ENCODE measurements around the gene FREM1. TPM values are rescaled to one million over a fixed set of nuclear protein-coding genes. Genes with fewer than 3 reads are reported as not detected.

The FREM1 gene
- total and polyA plus RNA-seq, 2 donors: 2.1 to 5.1 TPM

DNA sequence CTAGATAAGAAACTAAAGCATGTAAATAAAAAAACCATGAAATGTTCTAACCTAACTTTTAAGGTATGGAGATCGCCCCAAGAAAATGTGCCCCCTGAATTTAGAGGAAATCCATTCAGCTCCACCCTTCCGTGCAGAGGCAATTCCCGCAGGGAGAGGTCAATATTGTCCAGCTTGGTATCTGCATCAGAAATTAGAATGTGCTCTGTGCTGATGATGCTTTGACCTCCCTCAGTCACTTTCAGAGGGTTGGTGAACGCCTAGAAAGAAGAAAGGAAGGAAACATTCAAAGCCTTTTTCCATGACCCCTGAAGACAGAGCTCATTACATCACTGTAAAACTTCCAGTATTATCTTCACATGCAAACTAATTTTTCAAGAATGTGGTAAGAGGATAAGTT lies 91.0 kb downstream of the FREM1 start:
- no peaks in the 10 kb centered on the region for H3K9me3 ChIP-seq (ENCODE audit: control insufficient read depth in 2 of 2, insufficient read depth in 1 of 2, low read length in 1 of 2)
- no peak overlapping the region for H3K27ac ChIP-seq (ENCODE audit: low read depth in 1 of 2, low read length in 1 of 2)
- 88% methylated on average over 4 of the region's 4 CpGs for WGBS
- H3K4me3 ChIP-seq (ENCODE audit: low read length in 2 of 2): no peak overlapping the region
- H3K36me3 ChIP-seq (ENCODE audit: control insufficient read depth in 2 of 2, insufficient read depth in 2 of 2, low read length in 1 of 2): no peaks in the 10 kb centered on the region
- no peak for DNase-seq (ENCODE audit: low read depth in 6 of 9, low spot score in 9 of 9)
- no peaks in the 10 kb centered on the region for H3K27me3 ChIP-seq (ENCODE audit: control insufficient read depth in 2 of 2, insufficient read depth in 1 of 2, low read length in 1 of 2)
- no peaks in the 10 kb centered on the region for H3K4me1 ChIP-seq (ENCODE audit: control insufficient read depth in 2 of 2, insufficient read depth in 2 of 2, low read length in 2 of 2)

DNA sequence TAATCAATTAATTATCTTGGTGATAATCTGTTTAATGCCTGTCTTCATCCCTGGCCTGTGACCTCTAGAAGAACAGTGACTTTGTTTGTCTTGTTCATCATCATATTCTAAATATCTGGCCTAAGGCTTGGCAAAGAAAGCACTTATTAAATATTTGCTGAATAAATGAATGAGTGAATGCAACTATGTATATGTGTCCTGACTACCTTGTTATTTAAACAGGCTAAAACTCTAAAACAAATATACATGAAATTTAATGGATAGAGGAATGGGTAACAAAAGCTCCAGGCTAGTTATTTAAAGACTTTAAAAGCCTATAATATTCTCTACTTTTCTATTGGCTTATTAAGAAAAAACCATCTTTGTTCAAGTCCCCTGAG lies 96.0 kb downstream of the FREM1 start:
- Histone ChIP-seq H3K9me3 (ENCODE audit: control insufficient read depth in 2 of 2, insufficient read depth in 1 of 2, low read length in 1 of 2) (no peaks in the 10 kb centered on the region), H3K4me1 (ENCODE audit: control insufficient read depth in 2 of 2, insufficient read depth in 2 of 2, low read length in 2 of 2) (no peaks in the 10 kb centered on the region), H3K4me3 (ENCODE audit: low read length in 2 of 2) (no peak overlapping the region), H3K36me3 (ENCODE audit: control insufficient read depth in 2 of 2, insufficient read depth in 2 of 2, low read length in 1 of 2) (no peaks in the 10 kb centered on the region), H3K27me3 (ENCODE audit: control insufficient read depth in 2 of 2, insufficient read depth in 1 of 2, low read length in 1 of 2) (no peaks in the 10 kb centered on the region), H3K27ac (ENCODE audit: low read depth in 1 of 2, low read length in 1 of 2) (no peak overlapping the region)
- DNase-seq (ENCODE audit: low read depth in 6 of 9, low spot score in 9 of 9): no peak

DNA sequence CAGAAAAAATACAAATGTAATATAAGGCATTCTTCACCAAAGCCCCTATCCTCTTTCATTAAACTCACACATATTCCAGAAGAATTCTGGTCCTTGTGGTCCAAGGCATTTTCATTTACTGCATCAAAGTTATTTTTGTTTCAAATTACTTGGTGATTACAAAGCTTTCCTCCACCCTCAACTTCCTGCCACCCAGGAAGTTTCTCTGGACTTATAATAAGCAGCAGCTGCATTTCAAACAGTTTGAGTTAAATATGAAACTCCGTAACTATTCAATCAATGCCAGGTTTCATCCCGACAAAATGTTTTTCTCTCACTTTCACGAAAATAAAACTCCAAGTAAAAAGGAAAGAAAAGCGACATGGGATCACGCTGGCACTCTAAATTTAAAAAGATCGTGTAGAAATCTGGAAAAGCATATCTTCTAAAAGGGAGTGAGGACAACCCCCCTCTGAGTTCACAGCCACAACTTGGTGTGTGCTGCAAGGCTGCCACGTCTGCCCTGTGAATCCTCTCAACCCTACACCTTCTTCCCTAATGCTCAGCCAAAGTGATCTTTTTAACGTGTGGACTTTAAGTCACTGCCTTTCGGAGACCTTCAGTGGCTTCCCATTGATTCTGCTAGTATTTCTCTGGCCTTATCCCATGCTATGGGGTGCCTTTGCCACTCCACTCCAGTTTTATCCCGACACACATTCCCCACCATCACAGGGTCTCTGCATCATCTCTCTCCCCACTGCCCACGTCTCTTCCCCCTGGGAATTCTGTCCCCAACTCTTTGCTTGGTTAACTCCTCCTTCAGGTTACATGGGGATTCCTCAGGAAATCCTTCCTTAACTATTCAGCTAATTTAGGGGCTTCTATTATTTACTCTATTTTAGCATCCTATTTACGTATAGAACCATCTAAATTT lies 96.6 kb downstream of the FREM1 start:
- Histone ChIP-seq H3K36me3 (ENCODE audit: control insufficient read depth in 2 of 2, insufficient read depth in 2 of 2, low read length in 1 of 2) (no peaks in the 10 kb centered on the region), H3K27me3 (ENCODE audit: control insufficient read depth in 2 of 2, insufficient read depth in 1 of 2, low read length in 1 of 2) (no peaks in the 10 kb centered on the region), H3K9me3 (ENCODE audit: control insufficient read depth in 2 of 2, insufficient read depth in 1 of 2, low read length in 1 of 2) (no peaks in the 10 kb centered on the region), H3K27ac (ENCODE audit: low read depth in 1 of 2, low read length in 1 of 2) (no peak overlapping the region), H3K4me1 (ENCODE audit: control insufficient read depth in 2 of 2, insufficient read depth in 2 of 2, low read length in 2 of 2) (no peaks in the 10 kb centered on the region), H3K4me3 (ENCODE audit: low read length in 2 of 2) (no peak overlapping the region)
- no peak for DNase-seq (ENCODE audit: low read depth in 6 of 9, low spot score in 9 of 9)
- WGBS: 94% methylated on average over 12 of the region's 12 CpGs

DNA sequence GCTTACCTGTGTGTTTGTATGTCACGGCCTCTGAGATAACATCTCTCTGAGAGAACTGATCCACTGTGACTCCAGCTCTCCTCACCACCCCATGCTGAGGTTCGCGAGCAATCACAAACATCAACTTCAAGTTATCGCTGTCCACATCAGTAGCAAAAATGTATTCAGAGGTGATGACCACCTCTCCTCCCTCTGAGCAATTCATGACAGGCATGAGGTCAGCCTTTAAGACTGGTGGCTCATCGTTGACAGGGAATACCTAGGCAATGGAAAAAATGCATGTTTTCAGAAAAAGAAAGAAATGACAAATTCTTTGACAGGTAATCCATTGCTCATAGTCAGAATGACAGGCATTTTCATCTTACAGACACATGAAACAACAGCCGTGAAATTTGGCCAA lies 97.4 kb downstream of the FREM1 start:
- Histone ChIP-seq H3K27me3 (ENCODE audit: control insufficient read depth in 2 of 2, insufficient read depth in 1 of 2, low read length in 1 of 2) (no peaks in the 10 kb centered on the region), H3K36me3 (ENCODE audit: control insufficient read depth in 2 of 2, insufficient read depth in 2 of 2, low read length in 1 of 2) (no peaks in the 10 kb centered on the region), H3K4me3 (ENCODE audit: low read length in 2 of 2) (no peak overlapping the region), H3K4me1 (ENCODE audit: control insufficient read depth in 2 of 2, insufficient read depth in 2 of 2, low read length in 2 of 2) (no peaks in the 10 kb centered on the region), H3K27ac (ENCODE audit: low read depth in 1 of 2, low read length in 1 of 2) (no peak overlapping the region), H3K9me3 (ENCODE audit: control insufficient read depth in 2 of 2, insufficient read depth in 1 of 2, low read length in 1 of 2) (no peaks in the 10 kb centered on the region)
- DNase-seq (ENCODE audit: low read depth in 6 of 9, low spot score in 9 of 9): no peak
- 94% methylated on average over 6 of the region's 6 CpGs for WGBS

DNA sequence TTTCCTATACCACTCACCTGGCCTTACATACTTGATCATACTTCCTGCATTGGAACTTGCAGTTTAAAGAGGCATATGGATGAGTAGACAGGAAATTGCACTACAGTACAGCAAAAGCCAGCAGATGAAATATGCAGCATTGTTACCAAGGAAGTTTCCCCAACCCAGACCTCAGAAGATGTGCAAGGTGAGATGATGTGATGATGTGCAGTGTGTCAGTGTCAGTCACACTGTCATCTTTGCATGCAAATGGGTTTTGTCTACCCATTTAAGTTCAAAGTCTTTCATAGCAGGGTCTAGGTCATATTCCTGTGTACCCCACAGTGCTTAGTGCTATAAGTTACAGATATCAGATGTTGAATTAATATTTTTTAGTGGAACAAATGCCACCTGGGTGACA lies 98.4 kb downstream of the FREM1 start:
- H3K4me1 ChIP-seq (ENCODE audit: control insufficient read depth in 2 of 2, insufficient read depth in 2 of 2, low read length in 2 of 2): no peaks in the 10 kb centered on the region
- H3K36me3 ChIP-seq (ENCODE audit: control insufficient read depth in 2 of 2, insufficient read depth in 2 of 2, low read length in 1 of 2): no peaks in the 10 kb centered on the region
- DNase-seq (ENCODE audit: low read depth in 6 of 9, low spot score in 9 of 9): no peak
- no peaks in the 10 kb centered on the region for H3K9me3 ChIP-seq (ENCODE audit: control insufficient read depth in 2 of 2, insufficient read depth in 1 of 2, low read length in 1 of 2)
- no peaks in the 10 kb centered on the region for H3K27me3 ChIP-seq (ENCODE audit: control insufficient read depth in 2 of 2, insufficient read depth in 1 of 2, low read length in 1 of 2)
- no peak overlapping the region for H3K27ac ChIP-seq (ENCODE audit: low read depth in 1 of 2, low read length in 1 of 2)
- H3K4me3 ChIP-seq (ENCODE audit: low read length in 2 of 2): no peak overlapping the region

DNA sequence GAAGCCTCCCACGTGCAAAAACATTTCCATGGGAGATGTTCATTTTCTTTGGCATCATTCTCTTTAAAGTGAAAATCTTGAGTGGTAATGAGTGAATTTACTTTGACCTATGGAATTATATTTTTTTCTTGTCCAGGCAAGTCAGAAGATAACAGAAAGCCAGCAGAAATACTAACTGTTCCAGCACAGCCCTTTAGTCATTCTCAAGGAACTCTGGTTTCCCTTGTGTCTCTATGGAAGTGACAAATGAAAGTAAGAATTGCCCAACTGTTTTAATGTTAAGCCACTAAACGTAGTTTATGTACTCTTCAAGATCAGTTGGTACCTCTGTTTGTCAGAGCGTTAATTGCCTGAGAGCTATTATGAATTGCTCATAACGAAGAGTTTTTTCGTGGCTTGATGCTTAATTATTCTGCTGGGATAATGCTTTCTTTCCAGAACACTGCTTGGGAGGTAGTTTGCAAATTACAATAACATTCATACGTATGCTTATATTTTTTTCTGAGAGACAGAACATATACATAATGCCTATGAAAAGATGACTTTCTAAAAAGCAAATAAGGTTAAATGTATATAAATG lies 103.2 kb downstream of the FREM1 start:
- no peaks in the 10 kb centered on the region for H3K9me3 ChIP-seq (ENCODE audit: control insufficient read depth in 2 of 2, insufficient read depth in 1 of 2, low read length in 1 of 2)
- no peaks in the 10 kb centered on the region for H3K27me3 ChIP-seq (ENCODE audit: control insufficient read depth in 2 of 2, insufficient read depth in 1 of 2, low read length in 1 of 2)
- no peak overlapping the region for H3K4me3 ChIP-seq (ENCODE audit: low read length in 2 of 2)
- no peaks in the 10 kb centered on the region for H3K4me1 ChIP-seq (ENCODE audit: control insufficient read depth in 2 of 2, insufficient read depth in 2 of 2, low read length in 2 of 2)
- H3K36me3 ChIP-seq (ENCODE audit: control insufficient read depth in 2 of 2, insufficient read depth in 2 of 2, low read length in 1 of 2): no peaks in the 10 kb centered on the region
- WGBS: 91% methylated on average over 6 of the region's 6 CpGs
- H3K27ac ChIP-seq (ENCODE audit: low read depth in 1 of 2, low read length in 1 of 2): no peak overlapping the region
- no peak for DNase-seq (ENCODE audit: low read depth in 6 of 9, low spot score in 9 of 9)

DNA sequence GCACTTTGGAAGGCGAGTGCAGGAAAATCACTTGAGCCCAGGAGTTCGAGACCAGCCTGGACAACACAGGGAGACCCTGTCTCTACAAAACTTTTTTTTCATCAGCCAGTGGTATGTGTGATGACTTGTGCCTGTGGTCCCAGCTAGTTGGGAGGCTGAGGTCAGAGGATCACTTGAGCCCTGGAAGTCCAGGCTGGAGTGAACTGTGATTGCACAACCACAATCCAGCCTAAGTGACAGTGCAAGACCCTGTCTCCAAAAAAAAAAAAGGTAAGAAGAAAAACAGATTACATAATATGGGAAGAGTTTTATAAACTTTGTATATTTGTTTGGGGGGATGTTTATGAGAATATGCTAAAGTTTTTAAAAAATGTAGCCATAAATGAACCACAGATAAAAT lies 111.2 kb downstream of the FREM1 start:
- Histone ChIP-seq H3K4me3 (ENCODE audit: low read length in 2 of 2) (no peak overlapping the region), H3K27me3 (ENCODE audit: control insufficient read depth in 2 of 2, insufficient read depth in 1 of 2, low read length in 1 of 2) (no peaks in the 10 kb centered on the region), H3K9me3 (ENCODE audit: control insufficient read depth in 2 of 2, insufficient read depth in 1 of 2, low read length in 1 of 2) (no peaks in the 10 kb centered on the region), H3K4me1 (ENCODE audit: control insufficient read depth in 2 of 2, insufficient read depth in 2 of 2, low read length in 2 of 2) (no peaks in the 10 kb centered on the region), H3K36me3 (ENCODE audit: control insufficient read depth in 2 of 2, insufficient read depth in 2 of 2, low read length in 1 of 2) (no peaks in the 10 kb centered on the region), H3K27ac (ENCODE audit: low read depth in 1 of 2, low read length in 1 of 2) (no peak overlapping the region)
- no peak for DNase-seq (ENCODE audit: low read depth in 6 of 9, low spot score in 9 of 9)
- WGBS: 98% methylated on average over 2 of the region's 2 CpGs

DNA sequence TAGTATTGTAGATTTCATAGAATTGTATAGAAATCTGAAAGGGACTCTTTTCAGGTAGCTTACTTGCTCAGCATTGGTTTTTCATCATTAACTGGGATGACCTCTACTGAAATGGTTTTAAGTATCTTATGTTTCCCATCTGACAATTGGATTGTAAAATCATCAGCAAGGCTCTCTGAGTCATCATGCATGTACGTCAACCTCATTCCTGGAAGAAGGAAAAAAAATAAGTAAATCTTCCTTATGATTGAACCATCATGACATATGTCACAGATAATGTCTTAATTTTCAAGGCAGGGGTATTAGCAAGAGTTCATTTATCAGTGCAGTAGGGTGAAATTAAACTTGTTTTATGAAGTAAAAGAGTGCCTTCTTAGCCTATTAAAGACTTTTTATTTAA lies 112.8 kb downstream of the FREM1 start:
- Histone ChIP-seq H3K27ac (ENCODE audit: low read depth in 1 of 2, low read length in 1 of 2) (no peak overlapping the region), H3K27me3 (ENCODE audit: control insufficient read depth in 2 of 2, insufficient read depth in 1 of 2, low read length in 1 of 2) (no peaks in the 10 kb centered on the region), H3K4me3 (ENCODE audit: low read length in 2 of 2) (no peak overlapping the region), H3K36me3 (ENCODE audit: control insufficient read depth in 2 of 2, insufficient read depth in 2 of 2, low read length in 1 of 2) (no peaks in the 10 kb centered on the region), H3K4me1 (ENCODE audit: control insufficient read depth in 2 of 2, insufficient read depth in 2 of 2, low read length in 2 of 2) (no peaks in the 10 kb centered on the region), H3K9me3 (ENCODE audit: control insufficient read depth in 2 of 2, insufficient read depth in 1 of 2, low read length in 1 of 2) (no peaks in the 10 kb centered on the region)
- DNase-seq (ENCODE audit: low read depth in 6 of 9, low spot score in 9 of 9): no peak
- 78% methylated on average over 1 of the region's 1 CpG for WGBS

DNA sequence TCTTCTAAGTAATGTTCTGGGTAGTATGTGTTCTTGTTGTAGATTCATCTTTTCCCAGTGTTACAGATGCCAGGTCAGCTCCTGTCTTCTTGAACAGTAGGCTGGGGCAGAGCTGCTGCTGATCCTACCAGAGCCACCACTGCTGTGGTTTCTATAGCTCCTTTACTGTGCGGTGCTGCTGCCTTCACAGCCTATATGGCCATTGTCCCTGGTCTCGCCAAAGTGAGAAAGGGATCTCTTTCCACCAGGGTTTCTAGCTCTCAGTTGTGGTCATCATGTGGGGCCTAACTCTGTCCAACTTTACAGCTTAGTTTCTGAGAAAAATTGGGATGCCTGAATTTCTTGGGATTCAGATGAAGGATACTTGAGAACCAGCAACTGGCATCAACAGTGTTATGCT lies 116.8 kb downstream of the FREM1 start:
- Histone ChIP-seq H3K36me3 (ENCODE audit: control insufficient read depth in 2 of 2, insufficient read depth in 2 of 2, low read length in 1 of 2) (no peaks in the 10 kb centered on the region), H3K9me3 (ENCODE audit: control insufficient read depth in 2 of 2, insufficient read depth in 1 of 2, low read length in 1 of 2) (no peaks in the 10 kb centered on the region), H3K27ac (ENCODE audit: low read depth in 1 of 2, low read length in 1 of 2) (no peak overlapping the region), H3K4me1 (ENCODE audit: control insufficient read depth in 2 of 2, insufficient read depth in 2 of 2, low read length in 2 of 2) (no peaks in the 10 kb centered on the region), H3K27me3 (ENCODE audit: control insufficient read depth in 2 of 2, insufficient read depth in 1 of 2, low read length in 1 of 2) (no peaks in the 10 kb centered on the region), H3K4me3 (ENCODE audit: low read length in 2 of 2) (no peak overlapping the region)
- DNase-seq (ENCODE audit: low read depth in 6 of 9, low spot score in 9 of 9): no peak
- over 99% methylated on average over 2 of the region's 2 CpGs for WGBS

Data from thymus (tissue), 11 donors.